NCI-H446 (cell line): ENCODE data around the gene SLC12A3.

Source experiments
- DNase-seq, 2 experiments: peaks; one replicate each; lab custom pipeline; 2025; lab: John Stamatoyannopoulos, UW

SLC12A3 gene, protein sequence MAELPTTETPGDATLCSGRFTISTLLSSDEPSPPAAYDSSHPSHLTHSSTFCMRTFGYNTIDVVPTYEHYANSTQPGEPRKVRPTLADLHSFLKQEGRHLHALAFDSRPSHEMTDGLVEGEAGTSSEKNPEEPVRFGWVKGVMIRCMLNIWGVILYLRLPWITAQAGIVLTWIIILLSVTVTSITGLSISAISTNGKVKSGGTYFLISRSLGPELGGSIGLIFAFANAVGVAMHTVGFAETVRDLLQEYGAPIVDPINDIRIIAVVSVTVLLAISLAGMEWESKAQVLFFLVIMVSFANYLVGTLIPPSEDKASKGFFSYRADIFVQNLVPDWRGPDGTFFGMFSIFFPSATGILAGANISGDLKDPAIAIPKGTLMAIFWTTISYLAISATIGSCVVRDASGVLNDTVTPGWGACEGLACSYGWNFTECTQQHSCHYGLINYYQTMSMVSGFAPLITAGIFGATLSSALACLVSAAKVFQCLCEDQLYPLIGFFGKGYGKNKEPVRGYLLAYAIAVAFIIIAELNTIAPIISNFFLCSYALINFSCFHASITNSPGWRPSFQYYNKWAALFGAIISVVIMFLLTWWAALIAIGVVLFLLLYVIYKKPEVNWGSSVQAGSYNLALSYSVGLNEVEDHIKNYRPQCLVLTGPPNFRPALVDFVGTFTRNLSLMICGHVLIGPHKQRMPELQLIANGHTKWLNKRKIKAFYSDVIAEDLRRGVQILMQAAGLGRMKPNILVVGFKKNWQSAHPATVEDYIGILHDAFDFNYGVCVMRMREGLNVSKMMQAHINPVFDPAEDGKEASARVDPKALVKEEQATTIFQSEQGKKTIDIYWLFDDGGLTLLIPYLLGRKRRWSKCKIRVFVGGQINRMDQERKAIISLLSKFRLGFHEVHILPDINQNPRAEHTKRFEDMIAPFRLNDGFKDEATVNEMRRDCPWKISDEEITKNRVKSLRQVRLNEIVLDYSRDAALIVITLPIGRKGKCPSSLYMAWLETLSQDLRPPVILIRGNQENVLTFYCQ

DNA sequence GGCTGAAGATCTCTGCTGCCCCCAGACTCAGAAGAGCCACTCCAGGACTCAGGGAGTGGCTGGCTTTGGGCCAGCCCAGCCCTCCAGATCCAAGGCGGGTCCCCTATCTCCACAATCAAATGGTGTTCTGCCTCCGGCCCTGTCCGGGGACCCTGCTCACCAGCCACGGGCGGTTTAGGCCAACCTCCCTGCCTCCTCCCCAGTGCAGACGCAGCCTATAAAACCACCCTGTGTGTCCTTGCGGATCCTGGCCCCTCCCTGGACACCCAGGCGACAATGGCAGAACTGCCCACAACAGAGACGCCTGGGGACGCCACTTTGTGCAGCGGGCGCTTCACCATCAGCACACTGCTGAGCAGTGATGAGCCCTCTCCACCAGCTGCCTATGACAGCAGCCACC lies at the start of gene SLC12A3:
TSS of gene SLC12A3 (plus strand) at position 248 of the 400 bp plus-strand sequence. CDS start at position 277, 29 bp downstream.
- DNase-seq = no peak

DNA sequence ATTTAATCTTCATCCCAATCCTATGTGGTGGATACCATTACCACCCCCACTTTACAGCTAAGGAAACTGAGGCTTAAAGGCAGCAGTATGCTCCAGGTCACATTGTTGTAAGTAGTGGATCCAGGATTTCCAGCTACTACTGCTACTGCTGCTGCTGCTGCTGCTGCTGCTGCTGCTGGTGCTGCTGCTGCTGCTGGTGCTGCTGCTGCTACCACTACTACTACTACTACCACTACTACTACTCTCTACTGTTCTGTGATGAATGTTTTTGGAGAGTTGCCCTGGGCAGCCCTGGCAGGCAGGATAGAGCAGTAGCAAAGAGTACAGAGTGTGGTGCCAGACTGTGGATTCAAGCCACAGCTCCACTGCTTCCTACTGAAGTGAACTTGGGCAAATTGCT lies 49.3 kb upstream of the SLC12A3 start:
- no peak for DNase-seq

DNA sequence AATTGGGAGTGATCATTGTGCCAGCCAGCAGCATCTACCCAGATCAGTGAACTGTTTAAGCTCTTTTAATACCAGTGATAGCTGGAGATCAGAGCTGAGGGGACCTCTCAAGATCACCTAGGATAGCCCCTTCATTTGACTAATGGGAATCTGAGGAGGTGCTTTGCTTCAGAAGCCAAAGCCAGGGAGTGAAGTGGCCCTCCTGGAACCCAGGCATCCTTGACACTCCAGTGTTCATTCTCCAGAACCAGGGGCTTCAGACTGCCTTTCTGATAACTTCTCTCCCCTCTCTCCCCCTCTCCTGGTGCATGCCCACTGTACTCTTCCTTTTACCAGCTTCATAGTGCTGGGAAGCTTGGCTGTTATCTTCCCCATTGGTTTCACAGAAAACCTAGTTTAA lies 48.0 kb upstream of the SLC12A3 start:
- no peak for DNase-seq

DNA sequence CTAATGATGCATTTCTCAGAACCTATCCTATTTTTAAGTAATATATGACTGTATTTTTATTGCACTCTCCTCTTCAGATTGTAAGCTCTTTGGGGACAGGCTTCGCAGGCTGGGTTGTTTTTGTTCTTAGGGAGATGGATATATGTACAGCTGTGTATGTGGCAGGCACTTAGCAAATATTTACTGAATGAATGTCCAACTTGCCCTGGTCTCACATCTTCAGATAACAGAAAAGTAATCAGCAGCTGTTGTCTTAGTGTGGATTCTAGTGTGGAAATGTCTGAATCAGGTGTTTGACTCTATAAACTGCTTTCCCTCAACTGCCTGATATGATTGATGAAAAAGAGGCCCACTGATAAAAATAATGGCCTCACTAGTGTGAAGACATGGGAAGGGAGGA lies 47.1 kb upstream of the SLC12A3 start:
- no peak for DNase-seq

DNA sequence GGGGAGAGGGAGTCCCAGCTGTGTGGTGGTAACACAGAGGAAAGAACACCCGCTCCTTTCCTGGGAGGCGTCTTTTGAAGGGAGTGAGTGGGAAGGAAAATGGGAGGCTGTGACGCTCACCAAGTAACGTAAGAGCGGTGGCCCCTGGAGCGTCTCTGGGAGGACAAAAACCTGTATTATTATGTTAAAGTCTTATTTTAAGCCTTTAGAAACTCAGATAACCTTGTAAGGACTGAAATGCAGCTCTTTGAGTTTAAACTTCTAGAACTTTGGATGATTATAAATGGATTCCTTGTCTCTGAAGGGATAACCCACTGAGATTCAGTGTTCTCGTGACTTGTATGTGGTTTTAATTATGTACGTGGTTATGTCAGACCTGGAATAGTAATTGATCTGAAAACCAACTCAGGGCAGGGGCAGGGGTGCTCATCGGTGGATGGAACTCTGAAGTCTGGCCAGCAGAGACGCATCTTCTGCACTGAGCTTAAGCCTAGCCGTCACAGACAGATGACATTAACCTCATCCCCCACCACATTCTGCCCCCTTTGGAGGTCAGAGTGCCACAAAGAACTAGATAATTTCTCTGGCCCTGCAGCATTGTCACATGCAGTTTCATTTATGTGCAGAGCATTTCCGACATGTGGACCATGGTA lies 41.8 kb upstream of the SLC12A3 start:
- DNase-seq = no peak

DNA sequence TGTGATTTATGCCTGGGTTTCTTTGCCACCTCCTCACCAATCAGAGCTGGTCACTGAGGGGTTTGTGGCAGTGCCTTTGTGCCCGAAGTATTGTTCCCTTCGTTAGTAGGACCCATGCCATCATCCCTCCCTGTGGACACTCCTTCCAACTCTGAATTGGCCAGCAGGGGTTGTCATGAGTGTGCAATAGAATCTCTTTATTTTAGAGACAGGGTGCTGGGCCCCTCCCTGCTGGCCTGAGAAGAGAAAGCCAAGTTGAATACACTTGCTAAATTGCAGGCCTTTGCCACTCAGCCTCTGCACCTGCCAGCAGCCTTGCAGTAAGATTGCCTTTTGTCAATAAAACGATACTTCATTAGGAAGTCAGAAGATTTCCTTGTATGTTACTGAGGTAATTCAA lies 40.7 kb upstream of the SLC12A3 start:
- DNase-seq = no peak

DNA sequence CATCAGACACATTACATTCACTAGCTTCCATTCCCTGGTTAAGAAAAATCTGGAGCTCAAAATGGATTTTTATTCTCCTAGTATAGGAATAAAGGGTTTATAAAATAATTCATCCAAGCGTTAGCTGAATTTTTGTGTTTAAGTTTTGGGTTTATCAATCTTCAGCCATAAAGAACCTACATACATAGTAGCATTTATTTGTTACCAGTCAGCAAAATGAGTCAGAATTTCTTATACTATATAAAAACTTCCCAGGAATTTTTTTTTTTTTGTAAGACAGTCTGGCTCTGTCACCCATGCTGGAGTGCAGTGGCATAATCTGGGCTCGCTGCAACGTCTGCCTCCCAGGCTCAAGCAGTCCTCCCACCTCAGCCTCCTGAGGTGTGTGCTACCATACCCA lies 40.2 kb upstream of the SLC12A3 start:
- no peak for DNase-seq

DNA sequence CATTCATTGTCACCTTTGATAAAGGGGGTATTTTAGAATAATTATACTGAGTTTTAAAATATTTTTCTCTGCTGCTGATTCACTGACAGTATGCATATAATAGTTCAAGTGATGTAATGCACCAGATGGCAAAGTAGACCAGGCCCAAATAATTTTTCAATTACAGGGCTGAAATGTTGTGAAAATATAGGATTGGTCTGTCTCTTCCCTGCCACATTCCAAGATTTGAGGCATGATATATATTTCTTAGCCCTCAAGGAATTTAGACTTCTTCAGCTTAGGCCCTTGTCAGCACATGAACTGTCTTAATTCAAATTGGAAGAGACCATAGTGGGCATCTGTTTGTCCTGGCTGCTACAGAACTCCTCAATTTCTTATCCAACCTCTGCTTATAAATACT lies 39.2 kb upstream of the SLC12A3 start:
- no peak for DNase-seq

DNA sequence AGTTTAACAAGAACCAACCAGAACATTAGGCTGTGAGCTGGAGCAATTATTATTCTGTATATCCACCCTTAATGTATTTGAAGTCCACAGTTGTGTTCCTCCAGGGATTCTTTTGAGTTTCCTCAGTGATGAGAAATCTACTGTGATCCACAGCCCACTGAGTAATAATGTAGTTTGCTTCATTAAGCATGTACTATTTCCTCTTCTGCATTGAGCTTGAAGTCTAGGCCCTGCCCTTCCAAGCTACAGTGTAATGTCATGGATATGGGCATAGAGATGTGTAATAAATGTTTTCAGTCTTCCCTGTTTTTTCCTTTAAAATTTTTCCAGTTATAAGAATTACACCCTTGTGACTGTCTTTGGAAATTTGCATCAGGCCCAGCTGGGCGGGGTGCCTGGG lies 36.4 kb upstream of the SLC12A3 start:
- DNase-seq = no peak

DNA sequence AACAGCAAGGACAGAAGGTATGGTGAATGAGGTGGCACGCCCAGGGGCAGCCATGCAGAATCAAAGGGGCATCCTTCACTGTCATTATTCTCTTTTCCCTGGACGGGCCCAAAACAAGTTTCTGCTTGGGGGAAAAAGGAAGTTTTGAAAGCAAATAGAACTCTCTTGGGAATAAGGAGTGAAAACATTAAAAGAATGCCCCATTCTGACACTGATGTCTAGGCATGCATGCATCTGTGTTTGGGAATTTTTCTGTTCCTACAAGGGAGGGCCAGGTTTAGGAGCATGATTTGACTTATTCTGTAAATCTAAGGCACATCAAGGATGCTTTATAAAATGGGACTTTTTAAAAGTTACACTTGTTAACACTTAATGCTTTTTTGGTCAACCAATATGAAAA lies 34.3 kb upstream of the SLC12A3 start:
- DNase-seq = no peak

DNA sequence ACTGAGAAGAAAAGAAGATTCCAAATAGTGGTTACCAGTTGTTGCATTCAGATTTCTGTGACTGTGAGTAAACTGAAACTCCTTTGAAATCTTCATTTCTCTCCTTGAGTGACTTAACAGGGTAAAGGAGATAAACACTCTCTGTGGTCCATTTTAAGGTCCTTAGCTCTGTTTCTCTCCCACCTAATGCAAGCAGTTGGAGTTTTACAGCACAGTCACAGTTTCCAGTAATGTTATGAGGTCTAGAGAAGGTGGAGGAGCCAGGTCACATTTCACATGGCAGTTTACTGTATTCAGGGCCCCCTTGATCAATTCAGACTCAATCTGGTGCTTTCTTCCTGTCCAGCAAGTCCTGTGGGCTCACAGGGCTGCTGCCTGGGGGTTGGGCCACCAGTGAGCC lies 32.2 kb upstream of the SLC12A3 start:
- no peak for DNase-seq

DNA sequence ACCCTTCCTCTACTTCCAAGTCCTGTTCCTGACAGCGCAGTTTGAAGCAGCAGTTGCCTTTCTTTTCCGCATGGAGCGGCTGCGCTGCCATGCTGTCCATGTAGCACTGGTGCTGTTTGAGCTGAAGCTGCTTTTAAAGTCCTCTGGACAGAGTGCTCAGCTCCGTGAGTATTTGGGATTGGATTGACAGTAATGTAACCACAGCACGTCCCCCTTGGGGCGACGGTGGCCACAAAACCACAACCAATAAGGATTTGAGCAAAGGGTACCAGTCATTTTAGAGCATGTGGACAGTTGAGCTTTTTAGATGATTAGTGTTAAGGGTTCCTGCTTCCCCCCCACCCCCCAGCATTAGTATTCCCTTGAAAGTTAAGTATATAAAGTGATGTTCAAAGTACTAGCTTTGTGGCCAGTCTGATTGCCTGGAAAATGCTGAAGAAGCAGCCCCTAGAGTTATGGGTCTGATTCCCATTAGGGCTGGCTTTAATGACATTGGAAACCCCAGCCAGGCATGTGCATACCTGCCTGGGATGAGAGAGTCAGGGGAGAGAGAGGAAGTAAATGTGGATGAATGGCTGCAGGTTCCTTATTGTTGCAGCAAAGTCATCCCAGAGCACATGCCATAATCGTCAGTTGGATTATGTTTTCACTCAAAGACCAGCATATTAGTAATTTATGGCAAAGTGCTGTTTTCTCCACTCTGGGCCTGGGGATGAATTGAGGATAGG lies 31.6 kb upstream of the SLC12A3 start:
- DNase-seq = no peak

DNA sequence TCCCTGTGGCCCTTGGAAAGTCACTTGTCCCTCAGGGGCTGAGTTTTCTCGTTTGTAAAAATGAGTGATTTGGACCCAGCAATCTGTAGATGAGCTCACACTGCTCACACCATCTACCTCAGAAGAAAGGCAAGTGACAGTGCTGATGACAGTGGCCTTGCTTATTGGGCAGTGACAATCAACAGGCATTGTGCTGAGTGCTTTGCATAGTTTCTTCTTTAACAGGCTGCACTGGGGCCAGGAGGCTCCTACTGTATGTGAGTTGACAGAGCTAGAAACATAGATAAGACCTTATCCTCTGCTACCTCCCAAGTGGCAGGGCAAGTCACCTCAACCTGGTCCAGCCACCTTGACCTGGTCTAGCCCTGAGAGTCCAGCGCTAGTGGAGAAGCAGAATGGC lies 29.7 kb upstream of the SLC12A3 start:
- no peak for DNase-seq

DNA sequence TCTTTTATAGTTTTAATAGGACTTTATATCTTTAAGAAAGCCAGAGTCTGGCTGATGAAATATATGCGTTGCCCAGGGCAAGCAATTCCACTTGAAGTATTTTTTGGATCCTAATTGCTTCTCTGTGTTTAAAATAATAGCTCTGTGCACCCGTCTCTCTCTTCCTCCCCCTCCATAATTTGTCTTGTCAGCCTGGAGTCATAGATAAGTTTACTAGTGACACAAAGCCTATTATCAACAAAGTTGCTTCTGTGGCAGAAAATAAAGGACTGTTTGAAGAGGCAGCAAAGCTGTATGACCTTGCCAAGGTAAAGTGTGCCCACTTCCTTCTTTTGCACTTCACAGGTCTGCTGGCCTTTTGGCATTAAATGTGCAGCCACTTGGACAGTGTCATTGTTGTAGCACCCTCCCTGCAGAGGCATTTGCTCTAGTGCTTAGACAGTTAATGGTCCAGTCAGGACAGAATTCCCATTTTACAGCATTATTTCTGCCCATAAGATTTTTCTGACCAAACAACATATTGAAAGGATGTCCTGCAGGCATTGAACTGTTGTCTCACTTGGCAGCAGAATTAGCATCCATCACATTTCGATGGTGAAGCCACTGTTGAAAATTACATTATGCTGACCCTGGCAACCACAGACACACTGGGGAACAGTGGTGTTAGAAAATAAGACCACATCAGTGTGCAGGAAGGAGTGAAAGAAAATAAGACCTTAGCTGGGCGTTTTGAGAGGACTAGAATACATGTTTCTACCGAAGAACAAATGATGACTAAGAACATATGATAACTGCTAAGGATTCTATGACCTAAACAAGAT lies 28.4 kb upstream of the SLC12A3 start:
- DNase-seq = no peak

DNA sequence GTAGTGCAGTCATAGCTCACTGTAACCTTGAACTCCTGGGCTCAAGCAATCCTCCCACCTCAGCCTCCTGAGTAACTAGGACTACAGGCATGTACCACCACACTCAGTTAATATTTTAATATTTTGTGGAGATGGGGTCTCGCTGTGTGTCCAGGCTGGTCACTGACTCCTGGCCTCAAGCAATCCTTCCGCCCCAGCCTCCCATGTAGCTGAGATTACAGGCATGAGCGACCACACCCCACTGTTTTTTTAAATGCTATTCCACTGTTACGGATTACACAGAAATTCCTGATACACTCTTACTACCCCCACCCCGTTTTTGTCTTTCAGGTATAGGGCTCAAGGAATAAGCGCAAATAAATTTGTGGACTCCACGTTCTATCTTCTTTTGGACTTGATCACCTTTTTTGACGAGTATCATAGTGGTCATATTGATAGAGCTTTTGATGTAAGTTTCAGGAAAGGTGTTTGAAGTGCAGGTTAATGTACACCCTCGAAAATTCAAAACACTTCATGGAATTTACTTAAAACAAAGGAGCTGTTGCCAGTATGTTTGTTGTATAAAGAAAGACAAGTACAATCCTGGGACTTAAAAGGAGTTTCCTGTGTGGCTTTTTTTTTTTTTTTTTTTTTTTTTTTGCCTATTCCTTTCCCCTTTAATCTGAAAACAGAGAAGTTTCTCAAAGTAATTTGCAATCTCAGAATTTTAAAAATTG lies 26.2 kb upstream of the SLC12A3 start:
- no peak for DNase-seq

DNA sequence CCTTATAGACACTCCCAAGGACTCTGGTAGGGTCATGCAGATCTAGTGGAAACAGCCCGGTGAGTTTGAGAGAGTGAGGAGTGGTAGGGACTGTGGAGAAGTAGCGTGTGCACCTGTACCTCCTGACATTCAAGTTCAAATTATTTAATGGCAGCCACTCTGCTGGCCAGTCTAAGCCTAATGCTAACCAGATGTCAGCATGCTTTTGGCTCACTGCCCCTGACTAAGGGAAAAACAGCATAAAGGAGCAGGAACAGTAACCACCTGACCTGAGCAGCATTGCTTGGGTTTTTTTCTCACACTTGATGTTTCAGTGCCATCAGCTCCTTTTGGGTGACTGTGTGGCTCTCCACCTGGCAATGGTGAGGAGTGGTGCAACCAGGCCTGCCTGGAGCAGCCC lies 23.8 kb upstream of the SLC12A3 start:
- no peak for DNase-seq

DNA sequence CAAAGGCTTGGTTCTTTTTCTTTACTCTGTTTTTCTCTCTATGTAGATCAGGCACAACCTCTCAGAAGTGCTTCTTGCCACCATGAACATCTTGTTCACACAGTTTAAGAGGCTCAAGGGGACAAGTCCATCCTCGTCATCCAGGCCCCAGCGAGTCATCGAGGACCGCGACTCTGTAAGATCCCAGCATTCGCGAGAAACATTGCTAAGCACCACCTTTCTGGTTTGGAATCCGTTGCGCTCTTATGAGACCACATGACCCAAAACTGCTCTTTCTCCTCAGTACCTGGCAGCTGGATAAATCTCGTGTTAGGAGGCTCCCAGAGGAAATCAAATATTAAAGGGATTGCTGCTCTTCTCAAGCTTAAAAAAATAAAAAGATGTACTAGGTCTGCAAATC lies 23.3 kb upstream of the SLC12A3 start:
- DNase-seq = no peak

DNA sequence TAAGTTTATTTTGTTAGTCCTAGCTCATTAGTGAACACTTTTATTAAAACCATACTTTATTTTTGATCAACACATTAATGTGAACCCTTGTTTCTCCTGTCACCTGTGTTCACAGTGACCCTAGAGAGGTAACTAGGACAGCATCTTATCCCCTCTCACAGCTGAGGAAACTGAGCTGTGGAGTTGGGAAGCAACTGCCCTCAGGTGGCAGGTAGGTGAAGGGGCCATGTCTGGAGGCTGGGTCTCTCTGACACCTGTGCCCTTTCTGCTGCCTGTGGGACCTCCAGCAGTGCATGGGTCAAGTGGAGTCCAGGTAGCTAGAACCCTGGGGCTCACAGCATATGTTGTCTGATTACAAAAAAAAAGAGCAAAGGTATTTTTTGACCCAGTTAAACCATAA lies 22.9 kb upstream of the SLC12A3 start:
- no peak for DNase-seq

DNA sequence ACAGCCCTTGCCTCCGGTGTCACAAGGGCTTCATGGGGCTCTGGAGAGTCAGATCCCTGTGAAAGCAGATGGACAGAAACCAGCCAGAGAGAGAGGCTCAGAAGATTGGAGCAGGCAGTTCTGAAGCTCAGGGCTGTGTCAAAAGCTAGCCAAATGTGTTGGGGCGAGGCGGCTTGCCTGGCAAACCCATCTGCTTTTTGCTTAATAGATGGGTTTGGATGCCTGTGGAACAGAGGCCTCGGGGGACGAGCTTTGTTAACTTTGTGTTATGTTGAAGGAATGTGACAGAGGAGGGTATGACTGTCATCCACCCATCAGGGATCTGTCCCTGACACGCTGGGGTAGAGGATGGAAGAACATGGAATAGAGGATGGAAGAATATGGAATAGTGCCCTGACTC lies 21.0 kb upstream of the SLC12A3 start:
- no peak for DNase-seq
